HepG2 (cell line): ENCODE results near the gene GPATCH8. TPM values are rescaled to one million over a fixed set of nuclear protein-coding genes. Genes with fewer than 3 reads are reported as not detected.

ENCODE experiments used
- AGO1 ChIP-seq: fragments of 200-400 bp; formaldehyde crosslinking; IDR thresholded peaks from 2 replicates; pipeline ENCODE4 v1.6.1; 2017; ENCODE audit warnings: mild to moderate bottlenecking, low read depth, low read length, moderate library complexity; ENCODE audit not compliant: poor library complexity, severe bottlenecking
- ATF5 ChIP-seq: sonication (generic); formaldehyde crosslinking; IDR thresholded peaks from 2 replicates; pipeline ENCODE4 v1.4.0; 2020; ENCODE audit warnings: mild to moderate bottlenecking, low read depth, missing genetic modification reagents
- DBP ChIP-seq: sonication (generic); formaldehyde crosslinking; IDR thresholded peaks from 2 replicates; pipeline ENCODE4 v1.4.0; 2020; ENCODE audit warnings: missing genetic modification reagents; ENCODE audit errors: not compliant biosample characterization
- E2F1 ChIP-seq: sonication (generic); formaldehyde crosslinking; IDR thresholded peaks from 2 replicates; pipeline ENCODE4 v1.5.0; 2020; ENCODE audit warnings: missing genetic modification reagents
- EP300 ChIP-seq, 3 experiments: sonication (generic) in 1 of 3; formaldehyde crosslinking in 1 of 3; IDR thresholded peaks; 2 replicates each; pipeline versions ENCODE4 v1.5.1 to v1.6.1; 2011 to 2020; ENCODE audit warnings: low read depth in 2 of 3, low read length in 2 of 3, borderline replicate concordance in 1 of 3, improper control_type of control experiment in 1 of 3, mild to moderate bottlenecking in 1 of 3, missing genetic modification reagents in 1 of 3, moderate library complexity in 1 of 3
- HNRNPL ChIP-seq: fragments of 200-400 bp; formaldehyde crosslinking; IDR thresholded peaks from 2 replicates; pipeline ENCODE4 v1.6.1; 2017; ENCODE audit warnings: mild to moderate bottlenecking, low read depth, low read length
- IKZF5 ChIP-seq: IDR thresholded peaks from 2 replicates; pipeline ENCODE4 v1.6.1; 2018; ENCODE audit warnings: missing genetic modification reagents, mild to moderate bottlenecking, missing compliant biosample characterization
- JDP2 ChIP-seq: sonication (generic); formaldehyde crosslinking; IDR thresholded peaks from 2 replicates; pipeline ENCODE4 v1.8.1; 2022; ENCODE audit warnings: missing genetic modification reagents, borderline replicate concordance
- PHF8 ChIP-seq: sonication (generic); formaldehyde crosslinking; IDR thresholded peaks from 2 replicates; pipeline ENCODE4 v1.5.0; 2020; ENCODE audit warnings: missing genetic modification reagents
- POGK ChIP-seq: sonication (generic); formaldehyde crosslinking; conservative IDR thresholded peaks from 2 replicates; pipeline ENCODE4 v1.8.0; 2022; ENCODE audit warnings: mild to moderate bottlenecking, moderate library complexity, missing genetic modification reagents
- POGZ ChIP-seq: sonication (generic); formaldehyde crosslinking; IDR thresholded peaks from 2 replicates; pipeline ENCODE4 v1.4.0; 2020; ENCODE audit warnings: mild to moderate bottlenecking, missing genetic modification reagents
- REPIN1 ChIP-seq: sonication (generic); formaldehyde crosslinking; IDR thresholded peaks from 2 replicates; pipeline ENCODE4 v1.8.0; 2022; ENCODE audit warnings: missing genetic modification reagents, low read depth, mild to moderate bottlenecking, borderline replicate concordance
- WIZ ChIP-seq: sonication (generic); formaldehyde crosslinking; IDR thresholded peaks from 2 replicates; pipeline ENCODE4 v1.5.1; 2020; ENCODE audit warnings: mild to moderate bottlenecking, missing genetic modification reagents
- ZBTB39 ChIP-seq: sonication (generic); formaldehyde crosslinking; IDR thresholded peaks from 2 replicates; pipeline ENCODE4 v1.5.0; 2020; ENCODE audit warnings: missing genetic modification reagents
- ZNF362 ChIP-seq: sonication (generic); formaldehyde crosslinking; IDR thresholded peaks from 2 replicates; pipeline ENCODE4 v1.4.0; 2020; ENCODE audit warnings: missing genetic modification reagents, mild to moderate bottlenecking, borderline replicate concordance
- ZNF614 ChIP-seq: IDR thresholded peaks from 2 replicates; pipeline ENCODE4 v1.6.1; 2018; ENCODE audit warnings: missing biosample characterization, missing genetic modification reagents, inconsistent platforms, borderline replicate concordance
- ZNF777 ChIP-seq: sonication (generic); formaldehyde crosslinking; IDR thresholded peaks from 2 replicates; pipeline ENCODE4 v1.4.0; 2020; ENCODE audit warnings: missing genetic modification reagents
- polyA plus RNA-seq, 8 experiments: library from polyadenylated mRNA; depleted of rRNA in 3 of 8; stranded (reverse) in 7 of 8; unstranded in 1 of 8; fragments of >200 nt; fragmentation: Illumina TruSeq in 4 of 8; extraction: Trizol in 4 of 8; gene quantifications; 2 replicates each; pipeline versions ENCODE4 v1.2.1 to v1.2.3, GENCODE V29; 2011 to 2016; ENCODE audit warnings: low read depth in 4 of 8, missing spikeins in 1 of 8, mixed read lengths in 1 of 8; ENCODE audit not compliant: insufficient read depth in 1 of 8
- total RNA-seq, 5 experiments: library from RNA; depleted of rRNA; stranded (reverse); fragments of >200 nt; fragmentation: Illumina TruSeq; extraction: Trizol; gene quantifications; 2 replicates each; pipeline ENCODE4 v1.2.3, GENCODE V29; 2016; ENCODE audit warnings: low read depth in 1 of 5

Gene GPATCH8
- total and polyA plus RNA-seq, 2 of the 13 experiments (the other 11 are each of a cell fraction or from before 2014, with no cell fraction given), result 20.7 to 21.5 TPM

GRCh38 chr17:44503147-44504029 is at the start of gene GPATCH8 (continued):
- TF ChIP-seq POGZ (CRISPR knock-in tag), result 0 out of 2 replicates have a peak, but pooled peaks have one; percentile 61
- peak; percentile 41 for TF ChIP-seq REPIN1
- no peak for TF ChIP-seq ZBTB39
- TF ChIP-seq ATF5 (CRISPR knock-in tag), result 0 out of 2 replicates have a peak, but pooled peaks have one; percentile 64
- TF ChIP-seq AGO1, result peak; percentile 60
- no peak for TF ChIP-seq EP300 (IDR thresholded peaks at IDR 0.05; ENCODE audit: low read depth in 2 of 2, low read length in 2 of 2)
- TF ChIP-seq EP300 (CRISPR knock-in tag; IDR thresholded peaks at IDR 0.05; ENCODE audit: borderline replicate concordance), result peak; percentile 67
- no peak for TF ChIP-seq ZNF777
- no peak for TF ChIP-seq E2F1 (CRISPR knock-in tag)
- no peak for TF ChIP-seq HNRNPL
- TF ChIP-seq JDP2 (CRISPR knock-in tag), result no peak
- TF ChIP-seq DBP, result no peak
- no peak; the same call in 1 of the 2 replicates for TF ChIP-seq POGK (CRISPR knock-in tag)
- TF ChIP-seq WIZ, result peak; percentile 80
- TF ChIP-seq ZNF614 (CRISPR knock-in tag), result peak; percentile 95
- 0 out of 2 replicates have a peak, but pooled peaks have one; percentile 12 for TF ChIP-seq ZNF362
- peak; percentile 91 for TF ChIP-seq PHF8 (CRISPR knock-in tag)
- peak; percentile 93 for TF ChIP-seq IKZF5
